Esophagus muscularis mucosa (tissue), 4 donors: ENCODE measurements around the gene ANO6. TPM values are rescaled to one million over a fixed set of nuclear protein-coding genes. Genes with fewer than 3 reads are reported as not detected.

ENCODE experiments used
- DNase-seq: peaks from one replicate; pipeline ENCODE4 v3.0.0-alpha.2; 2017; ENCODE audit errors: extremely low spot score
- H3K27ac ChIP-seq, 4 donors: fragments of 200-600 bp; sonication (generic); replicated peaks in 1 of 4; 1 replicate in 3 of 4; 2 replicates in 1 of 4; pipeline ENCODE4 v1.5.1; 2016 to 2019; ENCODE audit warnings: mild to moderate bottlenecking in 1 of 4
- H3K27me3 ChIP-seq, 4 donors: fragments of 200-600 bp; sonication (generic); one replicate each; pipeline versions ENCODE4 v1.5.1 to v1.6.0; 2016 to 2019
- H3K36me3 ChIP-seq, 4 donors: fragments of 200-600 bp; sonication (generic); one replicate each; pipeline ENCODE4 v1.5.1; 2016 to 2019
- H3K4me1 ChIP-seq, 4 donors: fragments of 200-600 bp; sonication (generic); one replicate each; pipeline ENCODE4 v1.5.1; 2016 to 2019
- H3K4me3 ChIP-seq, 4 donors: fragments of 200-600 bp; sonication (generic); 1 replicate in 2 of 4; 2 replicates in 2 of 4; pipeline ENCODE4 v1.5.1; 2016 to 2019; ENCODE audit warnings: mild to moderate bottlenecking in 4 of 4, moderate library complexity in 1 of 4
- H3K9me3 ChIP-seq, 4 donors: fragments of 200-600 bp; sonication (generic); 1 replicate in 3 of 4; 2 replicates in 1 of 4; pipeline ENCODE4 v1.5.1; 2016 to 2019
- EP300 ChIP-seq: sonication (generic); formaldehyde crosslinking; IDR thresholded peaks from one replicate; pipeline ENCODE4 v1.6.1; 2017; ENCODE audit warnings: antibody characterized with exemption
- POLR2A ChIP-seq: fragments of 450-650 bp; IDR thresholded peaks from one replicate; pipeline ENCODE4 v1.6.1; 2017; ENCODE audit warnings: antibody characterized with exemption, moderate library complexity, mild to moderate bottlenecking, low read depth
- POLR2AphosphoS5 ChIP-seq, 2 donors: sonication (generic); formaldehyde crosslinking; IDR thresholded peaks; one replicate each; pipeline ENCODE4 v1.6.1; 2017; ENCODE audit warnings: antibody characterized with exemption in 2 of 2
- WGBS: methylation state at CpG from one replicate; pipeline ENCODE4 v1.1.5; 2018; 5-methylcytosine and 5-hydroxymethylcytosine counted together
- intact Hi-C: fragments of 100-400 bp; cut with DNase I; formaldehyde crosslinking; loops from one replicate; pipeline ENCODE4 v1.15.1; 2023
- total RNA-seq, 4 donors: library from RNA; depleted of rRNA; stranded (reverse); fragments of >200 nt; gene quantifications; one replicate each; pipeline versions ENCODE4 v1.1.0 to v1.2.1, GENCODE V29; 2016
- TF ChIP-seq, protein P1 (sequence below), 3 experiments: fragments of 200-600 bp in 2 of 3; fragments of 450-650 bp in 1 of 3; sonication (generic) in 2 of 3; IDR thresholded peaks; one replicate each; pipeline ENCODE4 v1.5.1; 2017 to 2019; ENCODE audit warnings: antibody characterized with exemption in 3 of 3, mild to moderate bottlenecking in 2 of 3, moderate library complexity in 1 of 3

Gene ANO6
- total RNA-seq, 4 donors from 2014 or later: 141 to 208 (median 166) TPM

DNA sequence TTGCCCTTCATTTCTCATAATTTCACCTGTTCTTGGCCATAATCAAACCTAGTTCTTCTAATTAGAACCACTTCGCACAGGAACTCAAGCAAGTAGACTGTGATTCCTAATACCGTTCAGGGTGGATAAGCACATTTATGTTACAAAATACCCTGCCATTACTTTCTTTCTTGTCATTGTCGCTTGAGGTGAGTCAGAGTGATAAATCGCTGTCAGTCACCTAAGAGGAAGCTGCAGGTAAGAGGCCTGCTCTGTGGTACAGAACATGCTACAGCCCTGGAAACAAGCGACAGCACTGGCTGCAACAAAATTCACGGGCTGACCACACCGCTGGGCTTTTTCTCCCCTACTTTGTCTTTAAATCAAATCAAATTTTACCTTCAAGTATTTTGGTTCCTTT lies 218.2 kb downstream of the ANO6 start:
- TF ChIP-seq EP300: no peak
- no peak for TF ChIP-seq POLR2AphosphoS5 (IDR thresholded peaks at IDR 0.05)
- no peak for TF ChIP-seq POLR2A
- TF ChIP-seq, protein P1, sequence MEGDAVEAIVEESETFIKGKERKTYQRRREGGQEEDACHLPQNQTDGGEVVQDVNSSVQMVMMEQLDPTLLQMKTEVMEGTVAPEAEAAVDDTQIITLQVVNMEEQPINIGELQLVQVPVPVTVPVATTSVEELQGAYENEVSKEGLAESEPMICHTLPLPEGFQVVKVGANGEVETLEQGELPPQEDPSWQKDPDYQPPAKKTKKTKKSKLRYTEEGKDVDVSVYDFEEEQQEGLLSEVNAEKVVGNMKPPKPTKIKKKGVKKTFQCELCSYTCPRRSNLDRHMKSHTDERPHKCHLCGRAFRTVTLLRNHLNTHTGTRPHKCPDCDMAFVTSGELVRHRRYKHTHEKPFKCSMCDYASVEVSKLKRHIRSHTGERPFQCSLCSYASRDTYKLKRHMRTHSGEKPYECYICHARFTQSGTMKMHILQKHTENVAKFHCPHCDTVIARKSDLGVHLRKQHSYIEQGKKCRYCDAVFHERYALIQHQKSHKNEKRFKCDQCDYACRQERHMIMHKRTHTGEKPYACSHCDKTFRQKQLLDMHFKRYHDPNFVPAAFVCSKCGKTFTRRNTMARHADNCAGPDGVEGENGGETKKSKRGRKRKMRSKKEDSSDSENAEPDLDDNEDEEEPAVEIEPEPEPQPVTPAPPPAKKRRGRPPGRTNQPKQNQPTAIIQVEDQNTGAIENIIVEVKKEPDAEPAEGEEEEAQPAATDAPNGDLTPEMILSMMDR (IDR thresholded peaks at IDR 0.05): no peak
- no peak overlapping the region for H3K4me3 ChIP-seq
- 80% methylated on average over 7 of the region's 7 CpGs for WGBS
- DNase-seq: no peak
- H3K4me1 ChIP-seq: peaks cover 0 to 5% (median 2%) of the 10 kb centered on the region in 4 donors
- peaks cover 21 to 47% (median 26%) of the 10 kb centered on the region in 4 donors for H3K36me3 ChIP-seq
- no peak overlapping the region for H3K27ac ChIP-seq
- intact Hi-C loops: no loop called here
- H3K27me3 ChIP-seq: no peaks in the 10 kb centered on the region
- no peaks in the 10 kb centered on the region for H3K9me3 ChIP-seq

DNA sequence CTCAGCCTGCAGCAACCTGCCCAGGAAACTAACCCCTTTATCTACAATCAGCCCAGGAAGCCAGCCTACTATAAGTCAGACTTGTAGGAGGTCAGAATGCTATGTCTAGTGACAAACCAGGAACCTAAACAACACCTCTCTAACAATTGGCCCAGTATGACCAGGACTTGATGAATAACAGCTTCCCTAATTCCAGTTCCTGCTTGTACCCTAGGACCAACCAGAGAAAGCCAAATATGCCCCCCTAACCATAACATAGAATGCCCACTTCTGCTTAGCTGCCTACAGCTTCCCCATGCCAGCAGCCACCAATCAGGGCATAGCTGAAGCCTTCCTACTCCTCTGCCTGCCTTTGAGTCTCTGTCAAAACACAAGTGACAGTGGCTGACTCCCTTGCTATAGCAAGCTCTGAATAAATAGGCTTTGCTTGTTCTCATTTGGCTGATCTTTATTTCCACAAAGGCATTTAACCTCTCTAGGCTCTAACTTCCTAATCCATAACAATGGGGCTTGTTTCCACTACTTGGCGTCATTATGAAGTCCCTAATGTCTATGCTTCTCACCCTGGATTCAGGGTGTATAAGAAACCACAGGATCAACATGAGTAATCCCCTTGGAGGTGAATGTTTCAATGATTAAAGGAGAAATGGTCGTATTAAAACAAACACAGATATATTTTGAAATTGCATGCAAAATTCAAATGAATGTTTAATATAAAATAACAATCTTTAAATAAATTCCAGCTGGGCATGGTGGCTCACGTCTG lies 220.2 kb downstream of the ANO6 start:
- no peak for TF ChIP-seq POLR2A
- 69% methylated on average over 3 of the region's 3 CpGs for WGBS
- DNase-seq: no peak

DNA sequence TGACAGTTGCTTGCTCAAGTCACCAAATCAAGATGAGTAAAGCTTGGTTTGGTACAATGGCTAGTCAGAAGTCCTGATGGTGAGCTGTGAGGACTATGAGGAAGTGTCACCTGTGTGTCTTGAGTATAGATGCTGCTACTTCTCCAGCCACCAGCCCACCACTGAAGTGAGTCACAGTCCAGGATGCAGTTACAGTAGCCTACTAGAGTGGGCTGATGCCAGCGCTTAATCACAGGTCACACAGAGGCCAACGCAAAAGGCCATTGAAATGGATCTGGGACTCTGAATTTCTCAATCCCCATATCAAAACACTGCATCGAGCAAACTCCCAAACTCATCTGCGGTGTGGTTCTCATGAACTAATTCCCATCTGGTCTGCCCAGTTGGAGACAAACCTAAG lies 223.1 kb downstream of the ANO6 start:
- peaks cover 0 to 14% (median 5%) of the 10 kb centered on the region in 4 donors for H3K9me3 ChIP-seq
- peaks cover 0 to 5% (median 2%) of the 10 kb centered on the region in 4 donors for H3K4me1 ChIP-seq
- intact Hi-C loops: no loop called here
- peaks cover 0 to 5% (median 1%) of the 10 kb centered on the region in 4 donors for H3K36me3 ChIP-seq
- 72% methylated on average over 4 of the region's 4 CpGs for WGBS
- H3K27ac ChIP-seq: no peak overlapping the region
- no peaks in the 10 kb centered on the region for H3K27me3 ChIP-seq
- H3K4me3 ChIP-seq: no peak overlapping the region
- DNase-seq: peak; percentile 70
- TF ChIP-seq POLR2A (no peak), EP300 (no peak), POLR2AphosphoS5 (IDR thresholded peaks at IDR 0.05) (no peak)
- TF ChIP-seq, protein P1 (IDR thresholded peaks at IDR 0.05): no peak

More for the DNA sequence above, 220.2 kb downstream of the ANO6 start:
- Histone ChIP-seq H3K27me3 (no peaks in the 10 kb centered on the region), H3K27ac (no peak overlapping the region), H3K36me3 (peaks cover 6 to 26% (median 11%) of the 10 kb centered on the region in 4 donors), H3K9me3 (peaks cover 0 to 2% (median 0%) of the 10 kb centered on the region in 4 donors), H3K4me1 (peaks cover 0 to 5% (median 2%) of the 10 kb centered on the region in 4 donors), H3K4me3 (no peak overlapping the region)
- intact Hi-C loops: no loop called here

DNA sequence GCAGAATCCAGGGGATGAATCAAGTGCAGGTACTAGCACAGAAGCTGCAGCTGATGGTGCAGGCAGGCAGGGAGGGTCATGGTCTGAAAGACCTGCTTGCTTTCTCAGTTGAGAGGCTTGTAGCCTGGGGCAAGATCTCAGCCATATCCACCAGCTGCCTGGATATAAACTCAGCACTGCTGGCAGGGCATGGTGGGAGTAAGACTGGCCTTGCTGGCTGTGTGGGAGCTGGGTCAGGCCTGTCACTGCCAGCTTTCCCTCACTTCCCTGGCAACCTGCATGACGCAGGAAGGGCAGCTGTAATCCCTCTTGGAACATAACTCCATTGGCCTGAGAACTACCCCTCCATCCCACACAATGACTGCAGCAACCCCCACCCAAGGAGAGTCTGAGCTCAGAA lies 230.1 kb downstream of the ANO6 start:
- H3K9me3 ChIP-seq: peaks cover 0 to 31% (median 19%) of the 10 kb centered on the region in 4 donors
- H3K4me1 ChIP-seq: no peaks in the 10 kb centered on the region
- peak; percentile 39 for DNase-seq
- no peaks in the 10 kb centered on the region for H3K36me3 ChIP-seq
- no peak overlapping the region for H3K27ac ChIP-seq
- no peak overlapping the region for H3K4me3 ChIP-seq
- no CpG with 5 or more reads among the region's 1 CpG for WGBS
- no peaks in the 10 kb centered on the region for H3K27me3 ChIP-seq
- intact Hi-C loops: no loop called here
- TF ChIP-seq POLR2AphosphoS5 (IDR thresholded peaks at IDR 0.05) (no peak), POLR2A (no peak), EP300 (no peak)
- TF ChIP-seq, protein P1 (IDR thresholded peaks at IDR 0.05): no peak

DNA sequence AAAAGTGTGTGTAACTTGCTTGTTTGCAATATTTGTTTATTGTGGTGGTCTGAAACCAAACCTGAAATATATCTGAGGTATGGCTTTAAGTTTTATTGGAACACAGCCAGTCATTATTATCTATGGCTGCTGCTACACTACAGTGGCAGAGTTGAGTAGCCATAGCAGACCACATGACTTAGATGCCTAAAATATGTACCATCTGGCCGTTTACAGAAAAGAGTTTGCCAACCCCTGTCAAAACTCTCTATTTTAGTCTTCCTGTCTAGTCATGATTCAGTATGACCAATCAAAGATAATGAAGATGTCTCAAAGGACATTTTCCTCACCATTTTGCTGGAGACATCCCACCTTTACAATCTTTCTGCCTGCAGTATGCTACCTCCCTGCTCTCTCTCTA lies 242.3 kb downstream of the ANO6 start:
- 53% methylated on average over 1 of the region's 1 CpG for WGBS
- Histone ChIP-seq H3K36me3 (no peaks in the 10 kb centered on the region), H3K27ac (no peak overlapping the region), H3K4me3 (no peak overlapping the region), H3K27me3 (no peaks in the 10 kb centered on the region), H3K4me1 (no peaks in the 10 kb centered on the region), H3K9me3 (no peaks in the 10 kb centered on the region)
- intact Hi-C loops: no loop called here
- no peak for DNase-seq
- TF ChIP-seq EP300 (no peak), POLR2AphosphoS5 (IDR thresholded peaks at IDR 0.05) (no peak), POLR2A (no peak)
- TF ChIP-seq, protein P1 (IDR thresholded peaks at IDR 0.05): no peak
